Cerebellar cortex (tissue), 1 donor: Measurements from ENCODE around the gene NME5.
A peak's percentile ranks its signal among the peaks of the same experiment; 100 is the strongest.

Source experiments
- DNase-seq: peaks from one replicate; pipeline ENCODE4 v3.0.0-alpha.2; 2015; ENCODE audit warnings: low spot score

NME5 gene

DNA sequence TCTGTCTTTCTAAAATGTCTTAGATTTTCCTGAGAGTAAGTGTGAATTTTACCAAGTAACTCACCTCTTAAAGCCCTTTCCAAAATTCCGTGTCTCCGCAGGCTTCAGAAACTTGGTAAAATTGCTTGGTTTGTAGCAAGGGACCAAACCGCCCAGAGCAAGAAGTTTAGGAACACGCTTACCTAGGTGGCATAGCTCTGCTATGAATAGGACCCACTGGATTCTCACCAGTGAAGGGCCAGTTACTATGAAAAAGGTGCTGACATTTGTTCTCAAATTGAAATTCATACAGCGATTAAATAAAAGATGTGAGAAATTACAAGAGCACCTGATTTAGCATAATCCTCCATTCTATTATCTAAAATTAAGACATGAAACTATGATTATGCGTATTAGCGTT lies 6.7 kb downstream of the NME5 start:
- peak; percentile 18 for DNase-seq

DNA sequence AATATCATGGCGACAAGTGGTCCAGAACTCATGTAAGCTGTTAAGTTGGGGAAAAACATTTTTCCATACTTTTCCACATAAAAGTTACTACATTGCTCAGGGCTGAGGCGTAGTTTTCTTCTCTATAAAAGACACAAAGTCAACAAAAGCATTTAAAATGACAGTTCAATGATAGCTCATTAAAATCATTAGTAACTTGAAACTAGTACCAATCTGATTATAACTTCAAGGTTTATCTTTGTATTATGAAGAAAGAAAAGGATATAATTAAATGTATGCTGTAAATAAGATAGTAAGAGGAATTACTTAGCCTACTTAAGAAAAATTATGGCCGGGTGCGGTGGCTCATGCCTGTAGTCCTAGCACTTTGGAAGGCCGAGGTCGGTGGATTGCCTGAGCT lies 9.9 kb downstream of the NME5 start:
- no peak for DNase-seq

DNA sequence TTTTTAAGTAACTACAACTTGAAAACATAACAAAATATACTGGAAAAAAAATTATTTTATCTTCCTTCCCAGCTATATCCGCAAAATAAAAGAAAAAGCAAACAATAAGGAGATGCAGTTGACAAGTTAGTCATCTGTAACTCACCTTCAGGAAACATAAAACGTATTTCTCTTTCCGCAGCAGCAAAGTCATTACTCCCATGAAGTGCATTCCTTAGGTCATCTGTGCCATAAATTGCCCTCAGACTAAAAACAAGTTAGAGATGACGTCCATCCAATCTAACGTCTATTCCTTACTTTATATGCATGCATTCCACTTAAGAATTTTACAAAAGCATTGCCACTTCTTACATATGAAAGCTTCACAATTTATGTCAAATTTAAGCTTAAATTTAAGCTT lies 10.9 kb downstream of the NME5 start:
- no peak for DNase-seq

DNA sequence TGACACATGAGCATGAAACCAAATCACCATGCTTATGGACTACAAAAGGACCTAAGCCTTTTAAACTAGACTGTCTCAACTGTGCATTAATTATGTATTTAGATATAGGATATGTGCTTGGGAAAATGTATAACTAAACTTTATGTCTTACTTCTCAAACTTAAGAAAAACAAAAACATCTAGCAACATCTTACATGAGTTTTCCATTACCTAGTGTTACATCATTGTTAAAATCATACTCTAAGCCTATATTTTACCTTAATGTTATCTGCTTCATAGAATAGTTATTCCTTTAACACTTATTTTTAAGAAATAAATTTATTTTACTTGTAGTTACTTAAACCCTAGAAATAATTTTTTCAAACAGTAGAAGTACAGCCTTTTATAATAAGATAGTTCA lies 24.0 kb downstream of the NME5 start:
- no peak for DNase-seq

DNA sequence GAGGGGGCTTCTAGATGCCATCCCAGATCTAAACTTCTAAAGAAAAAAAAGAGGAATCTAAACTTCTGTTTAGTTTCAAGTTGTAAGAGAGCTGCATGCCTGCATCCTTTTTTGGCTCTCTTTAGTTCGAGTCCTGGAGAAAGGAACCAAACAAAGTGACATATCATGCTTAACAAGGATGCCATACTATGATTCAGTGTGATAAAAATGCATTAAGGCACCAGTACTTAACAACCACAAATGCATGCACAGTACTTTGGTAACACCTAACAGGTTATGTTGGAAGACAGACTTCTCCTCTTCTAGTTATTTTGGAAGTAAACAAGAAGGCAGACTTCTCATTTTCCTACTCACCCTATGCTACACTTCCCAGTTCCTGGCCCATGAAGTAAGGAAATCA lies 27.3 kb downstream of the NME5 start:
- no peak for DNase-seq

DNA sequence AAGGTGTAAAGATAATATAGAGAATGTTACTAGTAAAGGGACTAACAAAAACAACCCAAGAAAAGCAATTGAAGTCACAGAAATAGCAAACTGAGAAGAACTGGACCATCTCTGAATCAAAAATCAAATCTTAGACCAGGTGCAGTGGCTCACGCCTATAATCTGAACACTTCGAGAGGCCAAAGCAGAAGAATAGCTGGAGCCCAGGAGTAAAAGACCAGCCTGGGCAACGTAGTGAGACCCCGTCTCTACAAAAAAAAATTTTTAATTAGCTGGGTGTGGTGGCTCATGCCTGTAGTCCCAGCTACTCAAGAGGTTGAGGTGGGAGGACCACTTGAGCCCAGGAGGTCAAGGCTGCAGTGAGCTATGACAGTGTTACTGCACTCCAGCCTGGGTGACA lies 28.0 kb downstream of the NME5 start:
- no peak for DNase-seq

DNA sequence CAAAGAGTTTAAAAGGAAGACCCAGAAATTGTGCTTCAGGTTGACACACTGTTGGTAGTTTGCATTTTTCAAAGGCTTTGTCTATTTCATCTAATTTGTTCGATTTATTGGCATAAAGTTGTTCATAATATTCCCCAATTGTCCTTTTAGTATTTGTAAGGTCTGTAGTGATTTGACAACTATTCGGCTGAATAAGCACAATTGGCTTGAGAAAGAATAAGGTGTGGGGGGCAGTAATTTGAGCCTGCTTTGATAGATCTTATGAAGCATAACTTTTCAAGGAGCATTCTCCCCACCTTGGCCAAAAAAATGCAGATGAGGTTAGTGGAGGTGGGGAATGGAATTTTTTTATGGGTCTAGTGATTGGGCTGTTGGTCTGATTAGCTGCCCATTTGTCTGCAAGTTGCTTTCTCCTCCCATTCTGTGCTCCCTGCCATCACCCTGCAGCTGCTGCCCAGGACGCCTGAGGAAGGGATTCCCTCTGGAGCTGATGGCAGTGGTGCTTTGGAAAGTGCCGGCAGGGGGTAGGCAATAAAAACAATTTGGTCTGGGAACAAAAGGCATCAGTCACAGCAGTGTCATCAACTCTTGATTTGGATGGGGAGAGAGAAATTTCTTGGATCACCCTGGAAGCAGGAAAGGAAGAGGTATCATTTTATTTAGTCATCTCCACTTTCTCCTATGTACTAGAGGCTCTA lies 28.8 kb downstream of the NME5 start:
- no peak for DNase-seq

DNA sequence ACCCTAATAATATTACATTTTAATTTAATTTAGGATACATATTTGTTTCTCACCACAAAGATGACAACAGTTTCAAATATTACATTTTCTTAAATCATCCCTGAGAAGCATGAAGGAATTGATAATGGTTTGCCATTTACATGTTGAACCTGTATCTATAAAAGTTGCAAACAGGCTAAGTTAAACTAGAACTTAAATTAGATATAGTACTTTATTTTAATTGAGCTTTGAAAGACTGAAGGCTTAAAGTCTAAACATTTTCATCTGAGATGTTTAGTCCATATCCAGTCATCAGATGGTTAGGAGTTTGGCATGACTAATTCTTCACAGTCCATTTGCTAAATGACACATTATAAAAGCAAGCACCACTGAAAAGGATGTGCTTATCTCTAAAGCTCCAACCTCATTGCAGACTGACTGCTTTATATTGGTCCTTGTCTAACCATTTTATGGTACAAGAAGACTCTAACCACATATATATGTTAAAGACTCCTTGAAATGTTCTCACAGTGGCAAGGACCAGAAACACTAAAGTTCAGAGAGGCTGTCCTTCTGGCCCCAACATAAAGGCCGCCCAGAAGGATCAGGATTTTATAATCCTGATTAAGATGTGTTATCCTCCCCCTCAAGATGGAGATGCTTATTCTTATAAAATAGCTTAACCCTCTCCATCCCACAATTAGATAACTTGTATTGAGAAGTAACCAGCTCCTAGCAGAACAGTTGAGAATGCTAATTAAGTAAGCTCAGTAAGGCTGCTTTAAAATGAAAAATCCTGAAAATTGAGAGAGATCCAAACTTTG lies 29.6 kb downstream of the NME5 start:
- no peak for DNase-seq

DNA sequence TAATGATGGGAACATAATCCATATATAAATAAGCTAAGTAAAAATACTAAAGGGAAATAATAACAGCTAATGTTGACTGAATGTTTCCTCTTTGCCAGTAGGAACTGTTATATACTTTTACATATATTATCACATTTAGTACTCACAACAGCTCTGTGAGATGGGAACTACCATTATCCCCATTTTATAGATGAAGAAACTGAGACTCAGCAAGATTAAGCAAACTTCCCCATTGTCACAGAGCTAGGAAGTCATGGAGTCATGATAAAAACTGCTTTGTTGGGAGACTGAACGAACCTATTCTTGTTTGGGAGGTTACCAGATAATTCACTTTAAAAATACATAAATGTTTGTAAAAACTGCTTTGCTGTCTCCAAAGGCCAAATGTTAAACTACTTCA lies 32.0 kb downstream of the NME5 start:
- DNase-seq: no peak

DNA sequence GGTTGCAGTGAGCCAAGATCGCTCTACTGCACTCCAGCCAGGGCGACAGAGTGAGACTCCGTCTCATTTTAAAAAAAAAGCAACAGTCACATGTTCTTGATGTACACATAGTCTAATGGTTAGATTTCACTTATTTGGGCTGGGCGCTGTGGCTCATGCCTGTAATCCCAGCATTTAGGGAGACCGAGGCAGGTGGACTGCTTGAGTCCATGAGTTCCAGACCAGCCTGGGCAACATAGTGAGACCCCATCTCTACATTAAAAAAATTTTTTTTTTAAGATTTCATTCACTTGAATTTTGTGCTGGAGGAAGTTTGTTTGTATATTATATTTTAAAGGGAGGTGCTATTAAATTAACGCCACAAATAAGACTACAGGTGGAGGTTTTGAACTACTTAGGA lies 33.5 kb downstream of the NME5 start:
- no peak for DNase-seq

DNA sequence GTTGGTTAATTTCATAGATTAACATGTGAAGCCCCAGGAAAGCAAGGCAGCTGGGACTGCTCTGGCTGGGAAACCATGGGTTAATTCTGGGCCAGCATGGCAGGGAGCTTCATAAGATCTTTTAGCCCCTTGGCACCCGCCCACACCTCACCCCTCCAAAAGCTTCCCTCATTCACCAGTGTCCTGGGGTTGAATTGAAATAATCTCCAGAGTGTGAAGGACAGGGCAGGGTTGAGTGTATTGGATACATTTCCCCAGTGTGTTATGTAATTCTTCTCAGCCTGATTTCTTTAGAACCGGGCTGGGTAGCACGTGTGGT lies 36.0 kb downstream of the NME5 start:
- DNase-seq: no peak

DNA sequence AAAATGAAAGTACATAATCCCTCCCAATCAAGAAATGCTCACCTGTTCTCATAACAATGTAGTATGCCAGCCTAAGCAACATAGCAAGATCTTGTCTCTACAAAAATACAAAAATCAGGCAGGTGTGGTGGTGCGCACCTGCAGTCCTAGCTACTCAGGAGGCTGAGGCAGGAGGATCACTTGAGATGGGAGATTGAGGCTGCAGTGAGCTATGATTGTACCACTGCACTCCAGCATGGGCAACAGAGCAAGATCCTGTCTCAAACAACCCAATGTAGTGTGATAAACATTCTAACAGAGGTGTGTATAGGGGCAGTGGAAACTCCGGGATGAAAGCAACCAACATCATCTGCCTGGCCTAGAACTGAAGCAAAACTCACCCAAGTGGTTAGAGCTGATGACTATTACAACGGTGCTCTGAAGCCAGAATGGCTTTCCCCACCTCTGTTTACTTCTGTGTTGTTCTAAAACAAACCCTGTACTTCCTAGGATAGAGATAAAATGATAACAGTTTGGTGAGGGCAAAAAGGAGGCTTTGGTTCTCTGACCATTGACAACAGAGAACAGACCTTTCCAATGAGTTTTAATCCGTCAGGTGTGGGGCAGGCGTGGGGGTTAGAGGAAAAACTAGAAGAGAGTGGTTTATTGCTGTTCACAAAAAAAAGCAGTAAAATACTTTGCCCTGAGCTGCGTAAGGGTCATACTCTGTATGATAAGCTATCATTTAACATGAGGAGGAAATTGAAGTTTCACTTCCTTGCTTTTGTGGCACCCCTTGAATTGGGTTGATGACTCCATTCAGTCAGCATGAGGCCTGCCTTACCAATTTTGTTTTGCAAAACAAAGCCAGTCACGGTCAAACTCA lies 36.5 kb downstream of the NME5 start:
- DNase-seq: no peak

DNA sequence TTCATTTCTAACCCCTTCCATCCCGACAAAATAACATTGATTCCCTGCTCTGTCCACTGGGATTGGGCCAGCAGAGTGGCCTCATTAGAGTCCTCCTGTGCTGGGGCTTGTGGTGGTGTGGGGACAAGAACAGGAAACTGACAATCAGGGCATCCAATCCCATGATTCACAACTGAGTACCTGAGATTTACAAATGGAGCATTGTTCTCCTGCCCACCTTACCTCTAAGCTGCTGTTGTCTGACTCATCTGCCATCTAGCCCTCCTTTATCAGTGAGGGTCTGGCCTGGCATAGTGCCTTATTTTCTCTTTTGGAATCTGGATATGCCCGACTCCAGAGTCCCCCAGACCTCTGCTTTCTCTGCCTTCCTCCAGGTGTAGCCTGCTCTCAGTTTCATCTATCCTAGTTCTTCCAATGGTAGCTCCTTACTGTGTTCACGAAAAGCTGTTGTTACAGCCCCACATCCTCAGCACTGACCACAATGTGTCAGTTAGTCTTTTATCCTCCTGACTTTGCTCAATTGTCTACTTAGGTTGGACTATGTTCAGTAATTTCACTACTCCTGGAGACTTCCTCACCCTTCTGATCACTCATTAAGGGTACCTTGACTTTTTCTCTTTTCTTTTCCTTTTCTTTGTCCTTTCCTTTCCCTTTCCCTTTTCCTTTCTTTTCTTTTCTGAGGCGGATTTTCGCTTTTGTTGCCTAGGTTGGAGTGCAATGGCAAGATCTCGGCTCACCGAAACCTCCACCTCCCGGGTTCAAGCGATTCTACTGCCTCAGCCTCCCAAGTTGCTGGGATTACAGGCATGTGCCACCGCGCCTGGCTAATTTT lies 42.0 kb downstream of the NME5 start:
- no peak for DNase-seq

DNA sequence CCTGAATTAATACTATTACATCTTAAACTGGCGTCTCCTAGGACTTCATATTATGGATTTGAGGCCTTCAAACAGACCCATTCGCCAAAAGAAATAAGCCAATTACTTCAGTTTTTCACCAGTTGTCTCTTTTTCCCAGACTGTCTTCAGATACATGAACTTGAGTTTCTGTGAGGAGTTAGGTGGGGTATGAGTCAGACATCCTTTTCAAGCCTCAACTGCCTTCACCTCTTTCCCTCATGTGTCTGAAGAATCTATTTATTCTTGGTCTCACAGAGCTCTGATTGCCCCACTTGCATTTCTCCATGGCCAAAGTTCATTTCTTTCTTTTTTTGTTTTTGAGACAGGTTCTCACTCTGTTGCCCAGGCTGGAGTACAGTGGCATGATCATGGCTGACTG lies 42.9 kb downstream of the NME5 start:
- DNase-seq: no peak

DNA sequence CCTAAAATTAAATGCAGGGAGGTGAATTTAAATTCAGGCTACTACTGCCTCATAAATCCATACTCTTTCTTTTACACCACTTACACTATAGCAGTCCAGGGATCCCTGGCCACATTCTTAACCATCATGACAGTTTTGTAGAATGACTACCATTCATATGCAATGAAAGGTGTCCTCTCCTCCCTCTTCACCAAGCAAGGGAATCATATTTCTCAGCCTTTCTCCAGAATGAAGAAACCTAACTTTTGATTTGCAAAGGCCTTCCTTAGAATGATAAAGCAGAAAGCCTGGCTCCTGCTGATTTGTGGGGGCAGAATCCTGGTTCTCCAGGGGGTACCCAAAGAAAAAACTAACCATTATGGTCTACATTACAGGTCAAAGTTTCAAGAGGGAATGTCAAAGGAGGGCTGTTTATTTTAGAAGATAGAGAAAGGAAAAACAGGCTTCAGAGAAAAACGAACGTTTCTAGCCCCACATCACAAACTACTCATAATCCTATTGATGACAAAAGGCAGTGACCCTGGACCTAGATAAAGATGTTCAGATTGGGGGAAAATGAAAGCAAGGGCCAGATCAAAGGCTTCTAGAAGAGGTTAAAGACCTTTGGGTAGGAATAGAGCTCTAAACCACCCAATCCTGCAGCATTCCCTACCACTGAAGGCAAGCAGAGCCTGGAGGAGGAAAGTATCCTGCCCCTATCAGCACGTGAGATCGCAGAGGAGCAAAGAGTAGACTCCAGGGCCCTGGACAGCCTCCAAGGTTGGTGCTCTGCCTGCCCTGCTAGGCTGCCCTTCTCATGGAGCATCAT lies 43.9 kb downstream of the NME5 start:
- no peak for DNase-seq

DNA sequence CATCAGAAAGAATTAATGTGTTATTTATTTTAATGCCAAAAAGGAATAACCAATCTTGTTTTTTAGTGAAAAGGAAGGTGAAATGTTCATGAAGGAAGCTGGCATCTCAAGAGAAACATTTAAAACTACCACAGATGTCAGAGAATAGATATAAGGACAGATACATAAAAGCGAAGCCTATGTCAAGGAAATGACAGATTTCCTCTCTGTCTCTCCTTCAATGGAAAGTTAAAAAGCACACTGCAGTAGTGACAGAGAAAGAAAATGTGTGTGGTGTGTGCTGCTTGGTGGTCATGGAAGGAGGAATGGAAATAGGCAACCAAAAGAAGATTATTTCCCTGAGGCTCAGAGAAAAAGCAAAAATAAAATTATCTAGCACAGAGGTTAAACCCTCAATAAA lies 46.2 kb downstream of the NME5 start:
- no peak for DNase-seq

DNA sequence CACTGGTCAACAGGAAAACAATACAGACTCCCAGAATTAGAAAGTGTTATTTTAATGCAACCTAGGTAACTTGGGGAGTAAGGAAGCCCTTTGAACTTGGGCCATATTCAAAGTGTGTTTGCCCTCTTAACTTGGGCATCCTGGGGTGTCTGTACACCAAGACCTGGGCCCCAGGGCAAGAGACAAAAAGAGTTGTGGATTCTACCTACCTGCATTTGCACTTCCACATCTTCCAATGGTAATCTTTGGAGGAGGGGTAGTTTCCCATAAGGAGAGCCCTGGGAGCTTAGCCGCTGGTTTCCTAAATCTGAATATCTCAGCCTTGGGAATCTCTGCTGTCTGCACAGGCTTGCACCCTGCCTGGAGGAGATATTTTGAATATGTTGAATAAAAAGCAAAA lies 46.9 kb downstream of the NME5 start:
- no peak for DNase-seq

DNA sequence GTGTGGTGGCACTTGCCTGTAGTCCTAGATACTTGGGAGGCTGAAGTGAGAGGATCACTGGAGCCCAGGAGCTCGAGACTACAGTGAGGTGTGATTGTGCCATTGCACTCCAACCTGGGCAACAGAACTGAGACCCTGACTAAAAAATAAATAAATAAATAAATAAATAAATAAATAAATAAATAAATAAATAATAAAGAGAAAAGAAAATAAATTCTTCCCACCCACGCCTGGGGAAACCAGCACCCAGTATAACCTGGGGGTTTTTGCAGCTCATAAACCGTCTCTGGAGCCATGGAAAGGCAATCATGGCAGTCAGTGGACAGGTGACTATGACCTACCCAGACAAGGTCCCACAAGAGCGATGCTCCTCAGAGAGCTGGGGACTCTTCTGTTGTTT lies 47.5 kb downstream of the NME5 start:
- DNase-seq: no peak

DNA sequence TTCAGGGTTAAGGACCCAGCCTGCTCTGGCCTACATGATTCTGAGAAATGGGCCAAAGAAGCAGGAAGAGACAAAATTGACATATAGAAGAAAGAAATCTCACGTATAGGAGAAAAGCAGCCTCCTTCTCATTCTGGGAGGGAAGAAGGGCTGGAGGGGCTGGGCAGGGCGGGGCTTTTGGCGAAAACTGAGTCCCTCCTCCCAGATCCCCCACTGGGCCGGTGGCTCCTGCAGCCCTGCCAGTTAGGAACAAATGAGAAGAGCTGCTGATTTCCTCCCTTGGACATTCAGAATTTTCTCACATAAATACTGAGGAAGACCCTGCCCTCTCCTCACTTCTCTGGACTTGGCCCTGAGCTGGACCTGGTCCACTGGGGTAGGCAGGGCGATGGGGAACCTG lies 55.5 kb downstream of the NME5 start, which contains the start of gene WNT8A:
Gene WNT8A (plus strand): TSS at position 332 of the 400 bp plus-strand sequence. CDS start 95 bp downstream, outside the sequence.
- DNase-seq: no peak

DNA sequence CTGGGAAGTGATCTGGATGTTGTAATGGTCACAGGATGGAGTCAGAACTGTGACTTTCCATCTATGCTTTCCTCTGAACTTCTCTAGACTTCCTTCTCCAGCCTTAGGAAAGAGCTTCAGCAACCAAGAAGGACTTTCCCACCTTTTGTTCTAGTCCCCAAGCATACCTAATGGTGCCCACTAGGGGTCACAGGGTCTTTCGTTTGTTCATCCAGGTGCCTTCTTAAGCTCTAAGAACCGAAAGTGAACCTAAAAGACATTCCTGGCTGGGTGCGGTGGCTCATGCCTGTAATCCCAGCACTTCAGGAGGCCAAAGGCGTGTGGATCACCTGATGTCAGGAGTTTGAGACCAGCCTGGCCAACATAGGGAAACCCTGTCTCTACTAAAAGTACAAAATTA lies 57.2 kb downstream of the NME5 start:
- no peak for DNase-seq

DNA sequence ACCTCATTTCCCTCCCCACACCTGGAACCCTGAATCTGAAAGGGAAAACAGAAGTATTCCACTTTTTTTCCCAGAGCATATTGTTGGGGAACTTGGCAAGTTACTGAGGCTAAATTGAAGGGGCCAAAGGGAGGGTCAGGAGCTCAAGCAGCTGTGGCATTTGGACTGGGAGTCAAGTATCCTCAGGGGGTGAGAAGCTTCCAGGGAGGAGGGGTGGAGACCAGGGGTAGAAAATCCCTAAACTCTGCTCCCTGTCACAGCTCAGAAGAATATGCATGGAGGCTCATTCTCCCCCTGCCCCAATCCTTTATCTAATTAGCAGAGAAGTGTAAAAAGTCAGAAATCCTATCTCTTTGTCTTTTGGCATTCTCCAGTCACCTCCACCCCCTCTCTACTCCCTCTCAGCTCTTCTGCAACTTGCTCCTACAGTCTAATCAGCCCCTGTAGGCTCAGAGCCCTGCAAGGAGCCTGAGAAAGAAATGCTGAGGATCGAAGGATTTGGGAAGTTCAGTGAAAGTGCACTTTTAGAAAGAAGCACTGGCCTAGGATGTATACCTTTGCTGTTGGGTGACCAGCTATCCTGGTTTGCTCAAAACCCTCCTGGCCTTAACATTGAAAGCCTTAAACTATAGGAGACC lies 61.1 kb downstream of the NME5 start:
- no peak for DNase-seq
